IPS-NIHi11 (cell line): ENCODE results near the gene PSMB11.

Experiments
- DNase-seq: peaks from one replicate; pipeline ENCODE4 v3.0.0; 2012; ENCODE audit warnings: mixed read lengths, low spot score

The PSMB11 gene

DNA sequence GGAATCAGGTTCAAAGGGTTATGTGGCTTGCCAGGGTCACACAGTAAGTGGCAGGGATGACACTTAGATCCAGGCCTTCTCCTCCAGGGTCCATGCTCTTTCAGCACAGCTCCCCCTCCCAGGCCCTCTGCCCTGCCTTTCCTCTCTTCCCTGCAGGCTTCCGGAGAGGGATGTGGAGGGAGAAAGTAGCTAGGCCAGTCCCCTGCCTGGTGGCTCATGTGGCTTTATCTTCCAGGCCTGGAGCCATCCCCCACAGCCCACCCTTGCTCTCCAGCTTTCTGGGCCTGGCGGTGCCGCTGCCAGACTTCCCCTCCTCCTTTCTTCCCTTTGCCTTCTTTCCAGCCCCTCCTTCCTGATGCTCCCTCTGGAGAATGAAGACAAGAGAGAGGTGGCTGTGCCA lies 1.7 kb downstream of the PSMB11 start:
- no peak for DNase-seq

GRCh38 chr14:23044840-23045239 lies 2.8 kb downstream of the PSMB11 start:
- DNase-seq: no peak

DNA sequence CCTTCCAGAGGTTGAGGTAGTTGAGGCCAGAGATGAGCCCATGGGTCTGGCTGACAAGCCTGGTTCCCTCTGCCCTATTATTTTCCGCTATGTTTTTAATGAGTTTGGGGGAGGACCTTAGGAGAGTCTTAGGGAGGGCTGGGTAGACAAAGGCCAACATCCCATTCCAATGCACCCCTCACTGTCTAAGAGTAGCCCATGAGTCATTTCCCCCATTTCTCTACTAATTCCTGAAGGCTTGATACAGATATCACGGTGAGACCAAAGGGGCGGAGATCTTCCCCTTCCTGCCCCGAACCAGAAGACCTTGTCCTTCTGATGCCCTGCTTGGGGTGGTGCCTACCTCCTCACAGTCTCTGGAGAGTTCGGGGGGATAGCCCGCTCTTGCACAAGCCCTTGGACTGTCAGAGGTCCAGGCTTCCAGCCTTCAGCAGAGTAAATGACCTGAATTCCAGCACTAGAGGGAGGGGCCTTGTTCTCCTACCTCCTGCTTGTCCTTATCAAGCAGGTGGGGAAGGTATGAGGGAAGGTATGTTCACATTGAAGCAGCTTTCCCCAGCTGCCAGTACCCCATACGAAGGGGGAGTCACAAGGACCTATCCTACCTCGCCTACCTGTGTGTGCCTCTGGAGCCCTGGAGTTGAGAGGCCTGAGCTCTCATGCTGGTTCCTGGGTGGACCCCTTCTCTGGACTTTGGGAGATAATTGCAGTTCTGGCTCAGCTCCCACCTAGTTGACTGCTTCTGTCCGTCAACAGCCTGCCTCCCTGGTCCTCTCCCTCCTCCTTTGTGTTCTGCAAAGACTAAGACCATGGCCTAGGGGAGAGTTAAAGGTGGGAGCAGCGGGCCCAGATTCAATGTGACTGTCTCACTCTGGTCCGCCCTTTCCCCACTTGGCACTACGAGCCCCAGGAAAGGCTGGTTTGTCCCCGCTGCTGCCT lies 3.7 kb downstream of the PSMB11 start:
- DNase-seq: no peak

DNA sequence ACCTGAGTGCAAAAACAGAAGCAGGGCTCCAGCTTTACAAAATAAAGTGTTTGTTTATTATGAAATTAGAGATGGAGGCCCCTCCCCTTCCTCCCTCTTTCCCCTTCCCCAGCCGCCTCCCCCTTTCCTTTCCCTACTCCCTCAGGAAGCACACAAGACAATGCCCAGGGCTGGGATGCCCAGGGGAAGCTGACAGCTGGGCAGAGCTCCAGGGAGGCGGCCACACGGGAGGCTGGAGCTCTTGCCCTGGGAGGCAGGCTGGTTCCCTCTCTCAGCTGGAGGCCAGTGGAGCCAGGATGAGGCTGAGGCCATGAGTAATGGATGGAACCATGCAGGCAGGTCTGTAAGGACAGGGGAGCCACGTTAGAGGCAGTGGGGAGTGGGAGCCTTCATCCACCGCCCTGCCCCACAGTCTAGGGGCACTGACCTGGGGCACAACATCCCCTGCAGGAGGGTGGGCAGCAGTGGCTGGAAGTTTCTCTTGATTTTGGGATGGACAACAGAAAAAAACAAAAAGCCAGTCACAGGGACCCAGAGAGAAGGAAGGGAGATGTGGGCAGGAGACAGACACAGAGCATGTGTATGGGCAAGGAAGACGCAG lies 5.1 kb downstream of the PSMB11 start:
- no peak for DNase-seq

DNA sequence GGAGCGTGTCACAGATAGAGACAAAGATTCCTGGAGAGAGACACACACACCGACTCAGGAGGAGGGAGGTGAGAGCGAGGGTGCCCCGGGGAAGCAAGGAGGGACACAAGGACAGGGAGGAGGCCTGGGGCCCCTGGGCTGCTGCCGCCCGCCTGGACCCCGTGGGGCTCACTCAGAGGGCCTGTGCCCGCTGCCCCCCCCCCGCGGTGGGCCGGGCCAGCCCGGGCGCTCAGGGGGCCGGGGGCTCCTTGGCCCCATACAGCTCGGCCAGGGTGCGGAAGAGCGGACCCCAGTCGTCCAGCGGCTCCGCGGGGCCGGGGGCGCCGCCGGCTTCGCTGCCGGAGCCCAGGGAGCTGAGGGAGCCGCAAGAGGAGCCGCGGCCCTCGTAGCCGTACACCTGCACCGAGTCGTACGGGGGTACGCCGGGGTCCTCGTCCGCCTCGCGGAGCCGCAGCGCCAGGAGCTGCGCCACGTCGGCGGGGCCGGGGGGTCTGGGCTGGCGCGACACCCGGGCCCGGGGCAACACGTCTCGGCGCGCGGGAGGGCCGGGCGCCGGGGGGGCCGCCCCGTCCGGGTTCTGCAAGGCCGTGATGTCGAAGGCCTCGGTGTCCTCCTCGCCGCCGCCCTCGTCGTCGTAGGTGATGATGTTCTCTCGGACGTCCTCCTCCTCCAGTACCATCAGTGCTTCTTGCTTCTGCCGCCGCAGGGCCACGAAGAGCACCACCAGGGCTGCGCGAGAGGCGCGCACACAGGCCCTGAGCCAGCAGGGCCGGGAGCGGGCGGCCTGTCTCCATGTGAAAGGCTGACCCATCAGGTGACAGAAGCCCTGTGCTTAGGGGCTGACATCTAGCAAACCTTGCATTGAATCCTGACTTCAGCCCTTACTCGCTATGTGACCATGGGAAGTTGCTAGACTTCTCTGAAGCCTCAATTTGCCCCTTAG lies 6.0 kb downstream of the PSMB11 start:
- no peak for DNase-seq

DNA sequence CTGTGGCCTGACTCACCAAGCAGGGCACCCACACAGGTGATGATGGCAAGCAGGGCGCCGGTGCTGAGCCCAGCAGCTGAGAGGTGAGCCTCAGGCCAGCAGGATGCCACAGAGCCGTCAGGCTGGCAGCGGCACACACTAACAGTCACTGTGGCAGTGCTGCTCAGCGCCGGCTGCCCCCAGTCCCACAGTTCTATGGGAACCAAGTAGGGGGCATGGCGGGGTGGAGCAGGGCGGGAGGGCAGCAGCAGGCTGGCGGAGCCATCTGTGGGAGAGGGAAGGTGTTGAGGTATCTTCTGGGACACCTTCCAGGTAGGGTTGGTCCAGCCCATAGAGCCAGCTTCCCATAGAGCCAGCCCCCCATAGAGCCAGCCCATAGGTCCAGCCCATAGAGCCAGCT lies 7.0 kb downstream of the PSMB11 start:
- DNase-seq: no peak

- DNase-seq: no peak
These were observed 9.4 kb downstream of the PSMB11 start for GRCh38 chr14:23051141-23052057.

GRCh38 chr14:23052182-23052623 lies 10.2 kb downstream of the PSMB11 start:
- DNase-seq: no peak

- DNase-seq: no peak
These were observed 10.7 kb downstream of the PSMB11 start for GRCh38 chr14:23052671-23053070.

DNA sequence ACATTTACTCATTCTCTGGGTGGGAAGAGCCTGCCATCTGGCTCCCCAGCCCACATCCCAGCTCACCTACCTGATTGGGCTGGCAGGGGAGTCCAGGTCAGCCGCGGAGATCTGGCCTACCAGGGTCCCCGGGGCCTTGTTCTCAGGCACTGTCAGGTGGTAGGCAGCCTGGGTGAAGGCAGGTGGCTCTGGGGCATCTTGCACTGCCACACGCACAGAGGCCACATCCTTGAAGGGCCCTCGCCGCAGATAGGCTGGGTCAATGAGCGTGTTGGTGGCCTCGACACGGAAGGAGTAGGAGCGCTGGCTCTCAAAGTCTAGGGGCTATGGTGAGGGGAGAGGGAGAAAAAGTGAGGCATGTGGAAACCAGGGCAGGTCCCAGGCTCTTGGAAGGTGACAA lies 11.4 kb downstream of the PSMB11 start:
- DNase-seq: no peak

- peak; percentile 58 for DNase-seq
These were observed 12.2 kb downstream of the PSMB11 start for GRCh38 chr14:23054000-23054811.

GRCh38 chr14:23055147-23055550 lies 13.1 kb downstream of the PSMB11 start:
- DNase-seq: no peak

DNA sequence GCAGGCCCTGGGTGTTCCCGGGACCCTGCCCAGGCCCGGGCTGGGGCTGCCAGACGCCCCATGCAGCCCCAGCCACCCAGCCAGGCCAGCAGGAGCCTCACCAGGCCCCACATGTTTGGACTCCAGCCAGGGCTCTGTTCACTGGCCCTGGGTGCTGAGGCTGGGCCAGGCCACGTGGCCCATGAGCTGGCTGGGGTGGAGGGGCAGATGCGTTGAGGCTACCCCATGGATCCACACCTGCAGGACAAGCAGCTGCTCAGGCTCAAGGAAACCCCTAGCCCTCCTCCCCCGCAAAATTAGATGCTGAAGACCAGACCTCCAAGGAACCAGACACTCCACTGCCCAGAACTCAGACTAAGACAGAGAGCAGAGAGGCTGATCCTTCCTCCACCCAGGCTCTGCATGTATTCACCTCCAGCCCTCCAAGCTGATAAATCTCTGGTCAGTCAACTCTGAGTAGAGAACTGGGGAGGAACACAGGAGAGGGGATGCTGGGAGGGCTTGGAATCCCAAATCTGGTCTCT lies 13.7 kb downstream of the PSMB11 start:
- no peak for DNase-seq

DNA sequence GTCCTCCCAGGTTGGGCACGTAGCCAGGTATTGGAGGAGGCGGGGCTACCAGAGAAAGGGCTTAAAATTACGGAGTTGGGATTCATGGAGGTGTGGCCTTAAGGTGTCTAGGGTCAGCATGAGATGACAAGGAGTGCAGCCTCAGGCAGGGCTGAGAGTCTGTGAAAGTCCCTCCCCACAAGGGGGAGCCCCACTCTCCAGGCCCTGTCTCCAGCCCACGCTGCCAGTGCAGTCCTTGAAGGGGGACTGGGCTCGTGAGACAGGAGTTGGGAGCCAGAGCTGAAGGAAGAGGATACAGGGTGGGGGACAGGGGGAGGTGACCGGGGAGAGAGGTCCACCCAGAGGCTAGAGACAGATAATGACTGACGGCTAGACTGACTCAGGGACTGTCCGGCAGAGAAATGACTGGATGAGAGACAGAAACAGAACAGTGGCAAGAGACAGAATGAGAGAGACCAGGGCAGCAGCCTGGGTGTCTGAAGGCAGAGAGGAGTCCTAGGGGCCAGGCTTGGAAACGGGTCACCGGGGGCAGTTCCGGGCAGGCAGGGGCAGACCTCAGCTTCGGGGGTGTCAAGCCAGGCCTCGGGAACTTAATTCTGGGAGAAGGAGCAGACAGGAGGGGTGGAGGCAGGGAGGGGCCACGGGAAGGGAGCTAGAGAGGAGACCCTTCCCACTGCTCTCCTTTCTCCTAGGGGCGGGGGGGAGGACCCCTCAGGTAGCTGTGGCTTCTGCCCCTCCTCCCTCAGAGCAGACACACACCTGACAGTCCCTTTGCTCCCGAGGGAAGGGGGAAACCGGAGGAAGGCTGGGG lies 14.3 kb downstream of the PSMB11 start:
- DNase-seq: peak; percentile 89

DNA sequence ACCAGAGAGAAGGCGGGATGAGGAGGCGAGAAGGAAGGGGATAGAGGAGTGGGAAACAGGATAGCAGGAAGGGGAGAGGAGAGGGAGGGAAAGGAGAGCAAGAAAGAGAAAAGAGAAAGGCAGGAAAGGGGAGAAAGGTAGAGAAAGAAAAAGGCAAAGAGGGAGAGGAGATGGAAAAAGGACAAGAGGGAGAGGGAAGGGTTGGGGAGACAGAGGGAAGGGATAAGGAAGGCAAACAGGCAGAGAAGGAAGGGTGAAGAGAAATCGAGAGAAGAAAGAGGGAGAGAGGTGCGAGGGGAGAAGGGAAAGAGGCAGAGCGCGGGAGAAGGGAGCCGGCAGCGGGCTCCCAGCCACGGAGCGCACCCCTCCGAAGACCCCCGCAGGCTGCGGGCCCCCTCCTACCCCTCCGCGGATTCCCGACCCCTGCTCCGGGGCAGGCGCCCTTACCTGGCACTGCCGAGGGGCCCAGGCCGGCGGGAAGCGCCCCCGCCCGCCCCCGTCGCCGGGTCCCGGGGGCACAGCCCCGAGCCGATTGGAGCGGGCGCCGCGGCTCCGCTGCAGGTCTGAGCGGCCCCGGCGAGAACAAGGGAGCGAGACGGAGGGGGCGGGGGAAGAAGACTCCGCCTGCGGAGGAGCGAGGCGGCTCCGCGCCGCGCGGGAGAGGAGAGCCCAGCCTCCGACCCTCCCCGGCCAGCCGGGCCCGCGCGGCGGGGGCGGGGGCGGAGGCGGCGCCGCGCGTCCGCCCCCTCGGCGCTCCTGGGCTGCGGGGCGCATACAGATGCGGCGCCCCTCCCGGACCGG lies 15.1 kb downstream of the PSMB11 start, which contains the start of gene CDH24:
Gene CDH24, minus strand, starts transcription at position 565 of the 801 bp plus-strand sequence. CDS start 1,787 bp downstream, outside the sequence.
- peak; percentile 87 for DNase-seq

DNA sequence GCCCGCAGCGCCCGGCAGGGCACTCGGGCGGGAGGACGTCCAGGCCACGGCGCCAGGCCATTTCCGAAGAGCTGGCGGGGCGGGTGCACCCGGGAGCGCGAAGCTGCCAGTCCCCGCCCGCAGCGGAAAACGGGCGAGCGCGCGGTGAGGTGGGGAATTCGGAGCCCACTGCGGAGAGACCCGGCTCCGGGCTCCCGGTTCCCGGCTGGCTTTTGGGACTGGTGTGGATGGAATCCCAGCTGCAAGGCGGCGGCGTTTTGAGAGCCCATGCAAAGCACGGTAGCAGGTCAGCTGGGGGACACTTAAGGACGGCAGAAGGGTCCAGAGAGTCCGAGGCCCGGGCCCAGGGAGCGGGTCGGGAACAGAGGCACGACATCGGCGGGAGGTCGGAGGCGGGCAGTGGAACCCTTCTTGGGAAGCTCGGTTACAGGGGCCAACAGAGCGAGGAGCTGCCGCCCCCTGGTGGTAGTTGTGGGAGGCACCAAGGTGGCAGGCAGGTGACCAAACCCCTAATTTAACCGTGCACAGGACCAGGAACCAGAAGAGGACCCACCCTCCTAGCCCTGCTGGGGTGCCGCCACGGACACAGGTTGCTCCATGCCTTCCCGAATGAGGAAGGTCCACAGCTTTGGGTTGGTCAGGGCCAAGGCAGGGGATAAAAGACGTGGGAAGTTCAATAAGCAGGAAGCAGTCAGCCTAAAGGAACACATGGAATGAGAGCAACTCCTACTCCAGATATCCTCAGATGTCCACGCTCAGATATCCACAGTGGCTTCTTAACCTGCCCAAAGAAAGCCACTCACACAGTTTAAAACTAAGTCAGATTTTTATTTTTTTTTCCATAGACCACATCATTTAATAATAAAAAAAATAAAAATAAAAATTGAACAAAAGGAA lies 16.0 kb downstream of the PSMB11 start:
- peak; percentile 90 for DNase-seq
